Smooth muscle cell (in vitro differentiated cells): Measurements from ENCODE around the gene TPRG1. TPM values are rescaled to one million over a fixed set of nuclear protein-coding genes. Genes with fewer than 3 reads are reported as not detected.

Experiments
- DNase-seq: peaks from one replicate; lab custom pipeline; 2025; ENCODE audit not compliant: unreplicated experiment; lab: John Stamatoyannopoulos, UW
- H2AFZ ChIP-seq: fragments of 200-600 bp; sonication (generic); 2 replicates; pipeline ENCODE4 v1.6.0; 2016; ENCODE audit warnings: antibody characterized with exemption, low read depth, mild to moderate bottlenecking
- H3F3A ChIP-seq: fragments of 200-600 bp; sonication (generic); 2 replicates; pipeline ENCODE4 v1.6.0; 2017; ENCODE audit warnings: antibody characterized with exemption, low read depth
- H3K27ac ChIP-seq: fragments of 200-600 bp; sonication (generic); 2 replicates; pipeline ENCODE4 v1.5.1; 2016; ENCODE audit warnings: low read depth, mild to moderate bottlenecking
- H3K27me3 ChIP-seq: fragments of 200-600 bp; sonication (generic); 2 replicates; pipeline ENCODE4 v1.6.1; 2016; ENCODE audit warnings: low read depth, mild to moderate bottlenecking
- H3K36me3 ChIP-seq: fragments of 200-600 bp; sonication (generic); 2 replicates; pipeline ENCODE4 v1.5.1; 2016; ENCODE audit warnings: low read depth
- H3K4me1 ChIP-seq: fragments of 200-600 bp; sonication (generic); 2 replicates; pipeline ENCODE4 v1.5.1; 2016; ENCODE audit warnings: low read depth
- H3K4me2 ChIP-seq: fragments of 200-600 bp; sonication (generic); 2 replicates; pipeline ENCODE4 v1.6.0; 2016; ENCODE audit warnings: mild to moderate bottlenecking
- H3K4me3 ChIP-seq: fragments of 200-600 bp; sonication (generic); 2 replicates; pipeline ENCODE4 v1.5.1; 2016; ENCODE audit warnings: mild to moderate bottlenecking
- H3K79me2 ChIP-seq: fragments of 200-600 bp; sonication (generic); 2 replicates; pipeline ENCODE4 v1.6.0; 2016; ENCODE audit warnings: low read depth, mild to moderate bottlenecking
- H3K9ac ChIP-seq: fragments of 200-600 bp; sonication (generic); 2 replicates; pipeline ENCODE4 v1.6.0; 2016; ENCODE audit warnings: low read depth
- H3K9me3 ChIP-seq: fragments of 200-600 bp; sonication (generic); replicated peaks from 2 replicates; pipeline ENCODE4 v1.5.1; 2016; ENCODE audit warnings: low read depth
- H4K20me1 ChIP-seq: fragments of 200-600 bp; sonication (generic); 2 replicates; pipeline ENCODE4 v1.6.0; 2016; ENCODE audit warnings: low read depth
- CTCF ChIP-seq: fragments of 200-600 bp; sonication (generic); IDR thresholded peaks from 2 replicates; pipeline ENCODE4 v1.5.1; 2017; ENCODE audit warnings: borderline replicate concordance, mild to moderate bottlenecking, antibody characterized with exemption; ENCODE audit not compliant: insufficient read depth, poor library complexity, severe bottlenecking
- WGBS: methylation state at CpG from one replicate; pipeline ENCODE4 v1.1.7; 2016; ENCODE audit warnings: low lambda C conversion rate; 5-methylcytosine and 5-hydroxymethylcytosine counted together
- polyA plus RNA-seq: library from polyadenylated mRNA; unstranded; fragments of >200 nt; fragmentation: Nextera tagmentation; extraction: Ambion mirVana; gene quantifications from 2 replicates; pipeline ENCODE4 v1.2.1, GENCODE V29; 2016
- total RNA-seq: library from RNA; depleted of rRNA; stranded (reverse); fragments of >200 nt; gene quantifications from 2 replicates; pipeline ENCODE4 v1.2.3, GENCODE V29; 2014

TPRG1 gene
- total and polyA plus RNA-seq, 2 experiments from 2014 or later: 0.65 to 3.2 TPM

- no peaks in the 10 kb centered on the region for H3K27me3 ChIP-seq
- TF ChIP-seq CTCF: no peak
- H3K9me3 ChIP-seq: no peaks in the 10 kb centered on the region
- no peak overlapping the region for H2AFZ ChIP-seq
- 48% methylated on average over 1 of the region's 1 CpG for WGBS
- no peaks in the 10 kb centered on the region for H4K20me1 ChIP-seq
- no peaks in the 10 kb centered on the region for H3K79me2 ChIP-seq
- H3K9ac ChIP-seq: no peak overlapping the region
- no peak for DNase-seq
- H3K4me3 ChIP-seq: no peak overlapping the region
- peaks cover 3% of the 10 kb centered on the region for H3K4me1 ChIP-seq
- H3K27ac ChIP-seq: peak overlapping the region; percentile 54
- H3F3A ChIP-seq: peaks cover 8% of the 10 kb centered on the region
- H3K4me2 ChIP-seq: no peak overlapping the region
- H3K36me3 ChIP-seq: no peaks in the 10 kb centered on the region
Measured at GRCh38 chr3:189303584-189303983, 131.8 kb downstream of the TPRG1 start.

- no peak for DNase-seq
- H2AFZ ChIP-seq: no peak overlapping the region
Measured at GRCh38 chr3:189304465-189305351, 132.9 kb downstream of the TPRG1 start.

GRCh38 chr3:189305412-189305811 is 133.6 kb downstream of the TPRG1 start:
- Histone ChIP-seq H4K20me1 (no peaks in the 10 kb centered on the region), H2AFZ (no peak overlapping the region), H3K4me2 (peak overlapping the region; percentile 22)

More at GRCh38 chr3:189304465-189305351, 132.9 kb downstream of the TPRG1 start:
- TF ChIP-seq CTCF: no peak
- Histone ChIP-seq H3K27ac (peak overlapping the region; percentile 54), H3K9me3 (no peaks in the 10 kb centered on the region), H3K4me2 (peak overlapping the region; percentile 22), H3F3A (peaks cover 9% of the 10 kb centered on the region), H3K9ac (peak overlapping the region; percentile 1), H4K20me1 (no peaks in the 10 kb centered on the region), H3K36me3 (no peaks in the 10 kb centered on the region), H3K79me2 (no peaks in the 10 kb centered on the region), H3K27me3 (no peaks in the 10 kb centered on the region), H3K4me3 (no peak overlapping the region), H3K4me1 (peaks cover 10% of the 10 kb centered on the region)
- 41% methylated on average over 10 of the region's 10 CpGs for WGBS

More at GRCh38 chr3:189305412-189305811, 133.6 kb downstream of the TPRG1 start:
- DNase-seq: no peak
- peak overlapping the region; percentile 1 for H3K9ac ChIP-seq
- no peaks in the 10 kb centered on the region for H3K36me3 ChIP-seq
- no peaks in the 10 kb centered on the region for H3K79me2 ChIP-seq
- TF ChIP-seq CTCF: no peak
- peak overlapping the region; percentile 54 for H3K27ac ChIP-seq
- 24% methylated on average over 1 of the region's 1 CpG for WGBS
- H3K4me1 ChIP-seq: peaks cover 15% of the 10 kb centered on the region
- peaks cover 8% of the 10 kb centered on the region for H3F3A ChIP-seq
- no peaks in the 10 kb centered on the region for H3K27me3 ChIP-seq
- H3K9me3 ChIP-seq: no peaks in the 10 kb centered on the region
- H3K4me3 ChIP-seq: no peak overlapping the region
